ENCODE results near the gene SLC25A19. TPM values are rescaled to one million over a fixed set of nuclear protein-coding genes. Genes with fewer than 3 reads are reported as not detected.

Gene SLC25A19
- total and polyA plus RNA-seq, 2 experiments from 2014 or later = 17.9 to 22.4 TPM

DNA sequence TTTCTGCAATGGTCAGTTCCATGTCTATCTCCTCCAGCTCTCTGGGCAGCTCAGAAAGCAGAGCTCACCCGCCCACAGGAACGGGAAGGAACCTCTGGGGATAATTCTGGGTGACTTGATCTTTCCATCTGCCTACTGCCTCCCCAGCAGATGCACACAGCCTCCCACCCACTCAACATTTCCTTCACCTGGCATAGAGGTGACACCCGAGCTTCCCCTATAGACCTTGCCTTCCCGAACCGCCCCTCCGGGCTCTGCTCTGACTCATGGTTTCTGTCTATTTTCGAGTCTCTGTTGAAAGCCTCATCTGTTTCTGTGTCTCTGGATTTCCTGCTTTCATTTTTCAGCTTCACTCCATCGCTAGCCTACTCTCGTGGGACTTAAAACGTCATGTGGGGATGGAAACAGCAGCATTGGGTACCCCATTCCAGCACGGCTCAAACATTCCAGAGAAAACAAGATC is 39.2 kb downstream of the SLC25A19 start (continued):
- TF ChIP-seq, protein P1, sequence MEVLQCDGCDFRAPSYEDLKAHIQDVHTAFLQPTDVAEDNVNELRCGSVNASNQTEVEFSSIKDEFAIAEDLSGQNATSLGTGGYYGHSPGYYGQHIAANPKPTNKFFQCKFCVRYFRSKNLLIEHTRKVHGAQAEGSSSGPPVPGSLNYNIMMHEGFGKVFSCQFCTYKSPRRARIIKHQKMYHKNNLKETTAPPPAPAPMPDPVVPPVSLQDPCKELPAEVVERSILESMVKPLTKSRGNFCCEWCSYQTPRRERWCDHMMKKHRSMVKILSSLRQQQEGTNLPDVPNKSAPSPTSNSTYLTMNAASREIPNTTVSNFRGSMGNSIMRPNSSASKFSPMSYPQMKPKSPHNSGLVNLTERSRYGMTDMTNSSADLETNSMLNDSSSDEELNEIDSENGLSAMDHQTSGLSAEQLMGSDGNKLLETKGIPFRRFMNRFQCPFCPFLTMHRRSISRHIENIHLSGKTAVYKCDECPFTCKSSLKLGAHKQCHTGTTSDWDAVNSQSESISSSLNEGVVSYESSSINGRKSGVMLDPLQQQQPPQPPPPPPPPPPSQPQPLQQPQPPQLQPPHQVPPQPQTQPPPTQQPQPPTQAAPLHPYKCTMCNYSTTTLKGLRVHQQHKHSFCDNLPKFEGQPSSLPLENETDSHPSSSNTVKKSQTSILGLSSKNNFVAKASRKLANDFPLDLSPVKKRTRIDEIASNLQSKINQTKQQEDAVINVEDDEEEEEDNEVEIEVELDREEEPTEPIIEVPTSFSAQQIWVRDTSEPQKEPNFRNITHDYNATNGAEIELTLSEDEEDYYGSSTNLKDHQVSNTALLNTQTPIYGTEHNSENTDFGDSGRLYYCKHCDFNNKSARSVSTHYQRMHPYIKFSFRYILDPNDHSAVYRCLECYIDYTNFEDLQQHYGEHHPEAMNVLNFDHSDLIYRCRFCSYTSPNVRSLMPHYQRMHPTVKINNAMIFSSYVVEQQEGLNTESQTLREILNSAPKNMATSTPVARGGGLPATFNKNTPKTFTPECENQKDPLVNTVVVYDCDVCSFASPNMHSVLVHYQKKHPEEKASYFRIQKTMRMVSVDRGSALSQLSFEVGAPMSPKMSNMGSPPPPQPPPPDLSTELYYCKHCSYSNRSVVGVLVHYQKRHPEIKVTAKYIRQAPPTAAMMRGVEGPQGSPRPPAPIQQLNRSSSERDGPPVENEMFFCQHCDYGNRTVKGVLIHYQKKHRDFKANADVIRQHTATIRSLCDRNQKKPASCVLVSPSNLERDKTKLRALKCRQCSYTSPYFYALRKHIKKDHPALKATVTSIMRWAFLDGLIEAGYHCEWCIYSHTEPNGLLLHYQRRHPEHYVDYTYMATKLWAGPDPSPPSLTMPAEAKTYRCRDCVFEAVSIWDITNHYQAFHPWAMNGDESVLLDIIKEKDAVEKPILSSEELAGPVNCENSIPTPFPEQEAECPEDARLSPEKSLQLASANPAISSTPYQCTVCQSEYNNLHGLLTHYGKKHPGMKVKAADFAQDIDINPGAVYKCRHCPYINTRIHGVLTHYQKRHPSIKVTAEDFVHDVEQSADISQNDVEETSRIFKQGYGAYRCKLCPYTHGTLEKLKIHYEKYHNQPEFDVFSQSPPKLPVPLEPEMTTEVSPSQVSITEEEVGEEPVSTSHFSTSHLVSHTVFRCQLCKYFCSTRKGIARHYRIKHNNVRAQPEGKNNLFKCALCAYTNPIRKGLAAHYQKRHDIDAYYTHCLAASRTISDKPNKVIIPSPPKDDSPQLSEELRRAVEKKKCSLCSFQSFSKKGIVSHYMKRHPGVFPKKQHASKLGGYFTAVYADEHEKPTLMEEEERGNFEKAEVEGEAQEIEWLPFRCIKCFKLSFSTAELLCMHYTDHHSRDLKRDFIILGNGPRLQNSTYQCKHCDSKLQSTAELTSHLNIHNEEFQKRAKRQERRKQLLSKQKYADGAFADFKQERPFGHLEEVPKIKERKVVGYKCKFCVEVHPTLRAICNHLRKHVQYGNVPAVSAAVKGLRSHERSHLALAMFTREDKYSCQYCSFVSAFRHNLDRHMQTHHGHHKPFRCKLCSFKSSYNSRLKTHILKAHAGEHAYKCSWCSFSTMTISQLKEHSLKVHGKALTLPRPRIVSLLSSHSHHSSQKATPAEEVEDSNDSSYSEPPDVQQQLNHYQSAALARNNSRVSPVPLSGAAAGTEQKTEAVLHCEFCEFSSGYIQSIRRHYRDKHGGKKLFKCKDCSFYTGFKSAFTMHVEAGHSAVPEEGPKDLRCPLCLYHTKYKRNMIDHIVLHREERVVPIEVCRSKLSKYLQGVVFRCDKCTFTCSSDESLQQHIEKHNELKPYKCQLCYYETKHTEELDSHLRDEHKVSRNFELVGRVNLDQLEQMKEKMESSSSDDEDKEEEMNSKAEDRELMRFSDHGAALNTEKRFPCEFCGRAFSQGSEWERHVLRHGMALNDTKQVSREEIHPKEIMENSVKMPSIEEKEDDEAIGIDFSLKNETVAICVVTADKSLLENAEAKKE (CRISPR knock-in tag; IDR thresholded peaks at IDR 0.05) = no peak
- TF ChIP-seq EZH2 (IDR thresholded peaks at IDR 0.05; ENCODE audit: low read depth, unreplicated experiment) (no peak), JUNB (IDR thresholded peaks at IDR 0.05; ENCODE audit: unreplicated experiment) (no peak)

DNA sequence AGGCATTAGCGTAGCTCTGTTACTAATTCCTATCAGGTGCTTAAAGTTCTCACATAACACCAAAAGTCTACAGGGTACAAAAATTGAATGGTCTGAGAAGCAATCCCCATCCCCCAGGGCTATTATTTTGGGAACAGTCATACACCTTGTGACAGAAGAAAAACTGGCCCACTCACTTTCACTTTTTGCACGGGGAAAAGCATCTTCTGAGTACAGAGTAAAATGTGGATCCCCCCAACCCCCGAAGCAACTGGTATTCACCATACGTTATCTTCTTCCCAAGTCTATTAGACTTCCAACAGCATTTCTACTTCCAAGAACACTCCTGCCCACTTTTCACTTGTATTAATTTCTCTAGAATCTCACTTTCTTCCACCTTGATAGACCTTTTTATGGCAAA is 39.7 kb downstream of the SLC25A19 start:
- TF ChIP-seq EZH2phosphoT487 (IDR thresholded peaks at IDR 0.05; ENCODE audit: unreplicated experiment) = no peak
- TF ChIP-seq JUNB (IDR thresholded peaks at IDR 0.05; ENCODE audit: unreplicated experiment) = no peak
- no peak for TF ChIP-seq ZNF331 (CRISPR knock-in tag; IDR thresholded peaks at IDR 0.05; ENCODE audit: low read depth)
- no peak for TF ChIP-seq POLR2AphosphoS5 (IDR thresholded peaks at IDR 0.05; ENCODE audit: low read depth)
- TF ChIP-seq EZH2 (IDR thresholded peaks at IDR 0.05; ENCODE audit: low read depth, unreplicated experiment) = no peak
- no peak for TF ChIP-seq ZNF114 (CRISPR knock-in tag; IDR thresholded peaks at IDR 0.05)
- TF ChIP-seq CREB1 (CRISPR knock-in tag; IDR thresholded peaks at IDR 0.05; ENCODE audit: low read depth) = no peak
- TF ChIP-seq, protein P2, sequence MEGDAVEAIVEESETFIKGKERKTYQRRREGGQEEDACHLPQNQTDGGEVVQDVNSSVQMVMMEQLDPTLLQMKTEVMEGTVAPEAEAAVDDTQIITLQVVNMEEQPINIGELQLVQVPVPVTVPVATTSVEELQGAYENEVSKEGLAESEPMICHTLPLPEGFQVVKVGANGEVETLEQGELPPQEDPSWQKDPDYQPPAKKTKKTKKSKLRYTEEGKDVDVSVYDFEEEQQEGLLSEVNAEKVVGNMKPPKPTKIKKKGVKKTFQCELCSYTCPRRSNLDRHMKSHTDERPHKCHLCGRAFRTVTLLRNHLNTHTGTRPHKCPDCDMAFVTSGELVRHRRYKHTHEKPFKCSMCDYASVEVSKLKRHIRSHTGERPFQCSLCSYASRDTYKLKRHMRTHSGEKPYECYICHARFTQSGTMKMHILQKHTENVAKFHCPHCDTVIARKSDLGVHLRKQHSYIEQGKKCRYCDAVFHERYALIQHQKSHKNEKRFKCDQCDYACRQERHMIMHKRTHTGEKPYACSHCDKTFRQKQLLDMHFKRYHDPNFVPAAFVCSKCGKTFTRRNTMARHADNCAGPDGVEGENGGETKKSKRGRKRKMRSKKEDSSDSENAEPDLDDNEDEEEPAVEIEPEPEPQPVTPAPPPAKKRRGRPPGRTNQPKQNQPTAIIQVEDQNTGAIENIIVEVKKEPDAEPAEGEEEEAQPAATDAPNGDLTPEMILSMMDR (conservative IDR thresholded peaks at IDR 0.05; ENCODE audit: low read depth in 2 of 2) = no peak
- TF ChIP-seq, protein P3, sequence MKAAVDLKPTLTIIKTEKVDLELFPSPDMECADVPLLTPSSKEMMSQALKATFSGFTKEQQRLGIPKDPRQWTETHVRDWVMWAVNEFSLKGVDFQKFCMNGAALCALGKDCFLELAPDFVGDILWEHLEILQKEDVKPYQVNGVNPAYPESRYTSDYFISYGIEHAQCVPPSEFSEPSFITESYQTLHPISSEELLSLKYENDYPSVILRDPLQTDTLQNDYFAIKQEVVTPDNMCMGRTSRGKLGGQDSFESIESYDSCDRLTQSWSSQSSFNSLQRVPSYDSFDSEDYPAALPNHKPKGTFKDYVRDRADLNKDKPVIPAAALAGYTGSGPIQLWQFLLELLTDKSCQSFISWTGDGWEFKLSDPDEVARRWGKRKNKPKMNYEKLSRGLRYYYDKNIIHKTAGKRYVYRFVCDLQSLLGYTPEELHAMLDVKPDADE (IDR thresholded peaks at IDR 0.05) = no peak
- TF ChIP-seq NANOG (IDR thresholded peaks at IDR 0.05; ENCODE audit: borderline replicate concordance) = no peak
- no peak for TF ChIP-seq STAT1 (IDR thresholded peaks at IDR 0.05; ENCODE audit: unreplicated experiment)
- TF ChIP-seq, protein P4, sequence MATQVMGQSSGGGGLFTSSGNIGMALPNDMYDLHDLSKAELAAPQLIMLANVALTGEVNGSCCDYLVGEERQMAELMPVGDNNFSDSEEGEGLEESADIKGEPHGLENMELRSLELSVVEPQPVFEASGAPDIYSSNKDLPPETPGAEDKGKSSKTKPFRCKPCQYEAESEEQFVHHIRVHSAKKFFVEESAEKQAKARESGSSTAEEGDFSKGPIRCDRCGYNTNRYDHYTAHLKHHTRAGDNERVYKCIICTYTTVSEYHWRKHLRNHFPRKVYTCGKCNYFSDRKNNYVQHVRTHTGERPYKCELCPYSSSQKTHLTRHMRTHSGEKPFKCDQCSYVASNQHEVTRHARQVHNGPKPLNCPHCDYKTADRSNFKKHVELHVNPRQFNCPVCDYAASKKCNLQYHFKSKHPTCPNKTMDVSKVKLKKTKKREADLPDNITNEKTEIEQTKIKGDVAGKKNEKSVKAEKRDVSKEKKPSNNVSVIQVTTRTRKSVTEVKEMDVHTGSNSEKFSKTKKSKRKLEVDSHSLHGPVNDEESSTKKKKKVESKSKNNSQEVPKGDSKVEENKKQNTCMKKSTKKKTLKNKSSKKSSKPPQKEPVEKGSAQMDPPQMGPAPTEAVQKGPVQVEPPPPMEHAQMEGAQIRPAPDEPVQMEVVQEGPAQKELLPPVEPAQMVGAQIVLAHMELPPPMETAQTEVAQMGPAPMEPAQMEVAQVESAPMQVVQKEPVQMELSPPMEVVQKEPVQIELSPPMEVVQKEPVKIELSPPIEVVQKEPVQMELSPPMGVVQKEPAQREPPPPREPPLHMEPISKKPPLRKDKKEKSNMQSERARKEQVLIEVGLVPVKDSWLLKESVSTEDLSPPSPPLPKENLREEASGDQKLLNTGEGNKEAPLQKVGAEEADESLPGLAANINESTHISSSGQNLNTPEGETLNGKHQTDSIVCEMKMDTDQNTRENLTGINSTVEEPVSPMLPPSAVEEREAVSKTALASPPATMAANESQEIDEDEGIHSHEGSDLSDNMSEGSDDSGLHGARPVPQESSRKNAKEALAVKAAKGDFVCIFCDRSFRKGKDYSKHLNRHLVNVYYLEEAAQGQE (IDR thresholded peaks at IDR 0.05; ENCODE audit: unreplicated experiment) = no peak
- no peaks in the 10 kb centered on the region; the same call in 2 of the 3 replicates for H3K9me3 Mint-ChIP-seq
- no peaks in the 10 kb centered on the region; the same call in 1 of the 2 replicates for H4K20me1 ChIP-seq (replicated peaks; ENCODE audit: insufficient read depth)
- peaks cover 41% of the 10 kb centered on the region for H3K4me1 Mint-ChIP-seq
- H3K4me2 ChIP-seq = no peak overlapping the region; the same call in 1 of the 2 replicates
- H3K4me1 ChIP-seq (ENCODE audit: insufficient read depth) = peaks cover 20% of the 10 kb centered on the region
- H3K9me2 ChIP-seq (ENCODE audit: insufficient read depth) = no peaks in the 10 kb centered on the region
- peak overlapping the region; percentile 6 for H3K27ac Mint-ChIP-seq
- H3K36me3 Mint-ChIP-seq (ENCODE audit: low read depth) = peaks cover 15% of the 10 kb centered on the region
- ATAC-seq (no peak), DNase-seq (ENCODE audit: low spot score) (no peak)
- H2AFZ ChIP-seq = no peak overlapping the region
- H3K79me2 ChIP-seq (replicated peaks; ENCODE audit: insufficient read depth) = peaks cover 69% of the 10 kb centered on the region
- H3K27me3 Mint-ChIP-seq (ENCODE audit: insufficient read depth, low read depth, poor library complexity) = peaks cover 4% of the 10 kb centered on the region
- no peak overlapping the region for H3K4me3 ChIP-seq
- H3F3A ChIP-seq (replicated peaks; ENCODE audit: low read depth) = peaks cover 18% of the 10 kb centered on the region; the same call in 1 of the 2 replicates
- H3K4me3 Mint-ChIP-seq = no peak overlapping the region
- H3K27me3 ChIP-seq (ENCODE audit: insufficient read depth) = no peaks in the 10 kb centered on the region
- H3K27ac ChIP-seq (ENCODE audit: low read depth) = peak overlapping the region; percentile 74
- H3K36me3 ChIP-seq (ENCODE audit: insufficient read depth) = peaks cover 6% of the 10 kb centered on the region; the same call in 1 of the 2 replicates

Data from GM23338 (cell line).